ENCODE measurements around the gene SEMA6B. TPM values are rescaled to one million over a fixed set of nuclear protein-coding genes. Genes with fewer than 3 reads are reported as not detected.
A peak's percentile ranks its signal among the peaks of the same experiment; 100 is the strongest.

Gene SEMA6B
- total RNA-seq, 1 donor from 2014 or later: 8.3 TPM

GRCh38 chr19:4519521-4520277 lies 39.8 kb downstream of the SEMA6B start:
- intact Hi-C loops (cut with DNase I): no loop called here
- H3K4me1 ChIP-seq: peaks cover 13% of the 10 kb centered on the region
- H3K27ac ChIP-seq: peak overlapping the region; percentile 54
- no peak for DNase-seq (ENCODE audit: extremely low spot score in 2 of 2)
- TF ChIP-seq CTCF (IDR thresholded peaks at IDR 0.05): no peak
- no peak for TF ChIP-seq POLR2A (IDR thresholded peaks at IDR 0.05)
- no peak for TF ChIP-seq POLR2AphosphoS5 (IDR thresholded peaks at IDR 0.05; ENCODE audit: insufficient read depth in 1 of 2, low read depth in 1 of 2)
- H3K36me3 ChIP-seq: no peaks in the 10 kb centered on the region
- no peak overlapping the region for H3K4me3 ChIP-seq
- no peaks in the 10 kb centered on the region for H3K27me3 ChIP-seq
- no peaks in the 10 kb centered on the region for H3K9me3 ChIP-seq

DNA sequence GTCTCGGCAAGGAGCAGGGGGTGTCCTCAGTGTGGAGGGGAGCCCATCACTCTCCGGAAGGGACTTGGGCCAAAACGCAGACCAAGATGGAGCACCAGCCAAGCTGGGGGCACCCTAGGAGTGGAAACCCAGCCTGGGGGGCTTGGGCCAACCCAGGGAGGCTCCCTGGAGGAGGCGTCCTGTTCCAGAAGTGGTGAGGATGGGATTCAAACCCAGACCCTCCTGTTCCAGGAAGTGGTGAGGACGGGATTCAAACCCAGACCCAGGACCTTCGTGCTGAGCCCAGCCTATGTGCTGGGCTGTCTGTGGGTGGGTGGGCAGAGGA lies 40.4 kb downstream of the SEMA6B start:
- H3K27ac ChIP-seq: peak overlapping the region; percentile 54
- TF ChIP-seq CTCF (IDR thresholded peaks at IDR 0.05): no peak
- no peak for TF ChIP-seq POLR2AphosphoS5 (IDR thresholded peaks at IDR 0.05; ENCODE audit: insufficient read depth in 1 of 2, low read depth in 1 of 2)
- no peak for TF ChIP-seq POLR2A (IDR thresholded peaks at IDR 0.05)
- H3K27me3 ChIP-seq: no peaks in the 10 kb centered on the region
- intact Hi-C loops (cut with DNase I): no loop called here
- peaks cover 13% of the 10 kb centered on the region for H3K4me1 ChIP-seq
- no peak overlapping the region for H3K4me3 ChIP-seq
- DNase-seq (ENCODE audit: extremely low spot score in 2 of 2): no peak
- H3K36me3 ChIP-seq: no peaks in the 10 kb centered on the region
- H3K9me3 ChIP-seq: no peaks in the 10 kb centered on the region

GRCh38 chr19:4518345-4519171 lies 40.9 kb downstream of the SEMA6B start, which contains the start of gene PLIN4:
TSS of gene PLIN4 (minus strand) at chr19:4518486. CDS start at chr19:4518272, 214 bp downstream.
- Histone ChIP-seq H3K36me3 (no peaks in the 10 kb centered on the region), H3K27me3 (no peaks in the 10 kb centered on the region), H3K4me1 (peaks cover 13% of the 10 kb centered on the region), H3K4me3 (peak within 1 kb of the TSS; percentile 22 to 38), H3K9me3 (no peaks in the 10 kb centered on the region), H3K27ac (peak within 1 kb of the TSS; percentile 54)
- intact Hi-C loops (cut with DNase I): no loop called here
- no peak for DNase-seq (ENCODE audit: extremely low spot score in 2 of 2)
- TF ChIP-seq POLR2AphosphoS5 (IDR thresholded peaks at IDR 0.05; ENCODE audit: insufficient read depth in 1 of 2, low read depth in 1 of 2) (peak; percentile 49 to 79), POLR2A (IDR thresholded peaks at IDR 0.05) (peak in 1 of 2 donors; percentile 21), CTCF (IDR thresholded peaks at IDR 0.05) (no peak)

GRCh38 chr19:4517451-4518057 lies 41.9 kb downstream of the SEMA6B start:
- Histone ChIP-seq H3K9me3 (no peaks in the 10 kb centered on the region), H3K36me3 (no peaks in the 10 kb centered on the region), H3K27ac (peak overlapping the region; percentile 54), H3K4me3 (peak overlapping the region; percentile 22 to 38), H3K4me1 (peaks cover 13% of the 10 kb centered on the region), H3K27me3 (no peaks in the 10 kb centered on the region)
- intact Hi-C loops (cut with DNase I): no loop called here
- no peak for DNase-seq (ENCODE audit: extremely low spot score in 2 of 2)
- no peak for TF ChIP-seq POLR2A (IDR thresholded peaks at IDR 0.05)
- no peak for TF ChIP-seq CTCF (IDR thresholded peaks at IDR 0.05)
- no peak for TF ChIP-seq POLR2AphosphoS5 (IDR thresholded peaks at IDR 0.05; ENCODE audit: insufficient read depth in 1 of 2, low read depth in 1 of 2)
